GM12878 (cell line): ENCODE measurements around the gene PRM3.

Source experiments
- CBFB ChIP-seq: IDR thresholded peaks from 2 replicates; pipeline ENCODE4 v1.6.1; 2016; ENCODE audit warnings: antibody characterized with exemption, low read depth
- CBX3 ChIP-seq: fragments of 200-600 bp; sonication (generic); IDR thresholded peaks from 2 replicates; pipeline ENCODE4 v1.6.1; 2016; ENCODE audit warnings: low read depth, borderline replicate concordance
- CTCF ChIP-seq, 3 experiments: IDR thresholded peaks in 2 of 3; conservative IDR thresholded peaks in 1 of 3; 2 replicates each; pipeline ENCODE4 v1.5.1; 2011; ENCODE audit warnings: low read depth in 3 of 3, low read length in 3 of 3, mild to moderate bottlenecking in 3 of 3, control low read depth in 2 of 3, moderate library complexity in 2 of 3, inconsistent platforms in 1 of 3, mixed read lengths in 1 of 3; ENCODE audit not compliant: control insufficient read depth in 2 of 3, insufficient read depth in 1 of 3; ENCODE audit errors: extremely low read depth in 1 of 3
- CUX1 ChIP-seq: IDR thresholded peaks from 2 replicates; pipeline ENCODE4 v1.6.1; 2012; ENCODE audit warnings: improper control_type of control experiment, low read depth, low read length; ENCODE audit not compliant: insufficient replicate concordance
- E2F8 ChIP-seq: fragments of 450-650 bp; IDR thresholded peaks from 2 replicates; pipeline ENCODE4 v1.6.1; 2018; ENCODE audit warnings: mild to moderate bottlenecking, low read depth, moderate library complexity; ENCODE audit not compliant: partially characterized antibody
- LARP7 ChIP-seq: fragments of 450-650 bp; IDR thresholded peaks from 2 replicates; pipeline ENCODE4 v1.6.1; 2017; ENCODE audit warnings: mild to moderate bottlenecking
- NFYB ChIP-seq: IDR thresholded peaks from 2 replicates; pipeline ENCODE4 v1.6.1; 2011; ENCODE audit warnings: low read depth, mild to moderate bottlenecking, low read length, improper control_type of control experiment, moderate library complexity; ENCODE audit not compliant: insufficient read depth
- RCOR1 ChIP-seq: conservative IDR thresholded peaks from 2 replicates; pipeline ENCODE4 v1.6.1; 2012; ENCODE audit warnings: low read depth, low read length, improper control_type of control experiment
- TARDBP ChIP-seq: IDR thresholded peaks from 2 replicates; pipeline ENCODE4 v1.6.1; 2016; ENCODE audit warnings: borderline replicate concordance
- TCF7 ChIP-seq: IDR thresholded peaks from 2 replicates; pipeline ENCODE4 v1.6.1; 2014; ENCODE audit warnings: antibody characterized with exemption, borderline replicate concordance
- ZNF207 ChIP-seq: fragments of 450-650 bp; IDR thresholded peaks from 2 replicates; pipeline ENCODE4 v1.6.1; 2014; ENCODE audit warnings: antibody characterized with exemption, mild to moderate bottlenecking, borderline replicate concordance
- ZNF274 ChIP-seq: IDR thresholded peaks from one replicate; pipeline ENCODE4 v1.8.0; 2011; ENCODE audit not compliant: insufficient read length, insufficient read depth

DNA sequence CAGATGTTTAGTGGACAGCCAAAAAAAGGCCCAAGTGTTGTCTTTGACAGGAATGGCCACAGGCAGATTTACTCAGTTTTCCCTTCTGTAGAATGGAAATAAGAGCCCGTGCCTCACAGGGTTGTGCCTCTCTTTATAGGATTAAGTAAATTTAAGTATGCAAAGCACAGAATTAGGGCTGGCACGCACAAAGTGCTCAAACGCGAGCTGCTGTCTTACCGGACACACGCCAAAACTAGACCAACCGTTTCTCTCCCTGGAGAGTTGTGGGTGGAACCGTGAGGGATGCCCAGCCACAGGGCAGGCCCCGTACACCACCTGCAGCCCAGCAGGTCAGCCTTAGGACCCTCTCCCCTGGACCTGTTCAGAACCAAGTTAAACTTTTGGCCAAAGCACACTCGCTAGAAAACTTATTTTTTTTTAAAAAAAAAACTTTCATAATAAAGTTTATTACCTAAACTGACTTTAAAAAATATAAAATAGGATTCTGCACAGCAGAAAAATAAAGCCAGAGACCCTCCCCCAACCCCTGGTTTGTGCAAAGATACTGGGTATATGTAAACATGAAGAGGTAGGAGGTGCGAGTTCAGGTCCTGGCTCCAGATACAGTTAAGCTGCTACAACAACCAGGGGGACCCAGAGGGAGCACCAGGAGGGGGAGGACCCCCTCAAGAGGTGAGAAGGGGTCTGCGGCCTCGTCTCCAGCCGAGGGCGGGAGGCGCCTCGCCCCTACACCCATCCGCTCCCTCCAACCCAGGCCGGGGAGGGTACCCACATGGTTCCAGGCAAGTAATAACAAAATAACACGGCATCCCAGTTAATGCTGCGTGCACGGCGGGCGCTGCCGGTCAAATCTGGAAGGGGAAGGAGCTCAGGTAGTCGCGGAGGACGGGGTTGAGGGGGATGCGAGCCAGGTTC lies 19.2 kb downstream of the PRM3 start:
- TF ChIP-seq CBFB (no peak), CTCF (IDR thresholded peaks at IDR 0.05 in 2 of 3, conservative IDR thresholded peaks at IDR 0.05 in 1 of 3; ENCODE audit: control insufficient read depth in 2 of 3, extremely low read depth in 1 of 3, insufficient read depth in 1 of 3, low read depth in 3 of 3, low read length in 3 of 3) (no peak), ZNF274 (no peak), RCOR1 (no peak), TARDBP (no peak), LARP7 (peak; percentile 16; the same call in 1 of the 2 replicates), CUX1 (no peak), CBX3 (no peak), TCF7 (no peak), NFYB (no peak), E2F8 (no peak), ZNF207 (no peak)
